ENCODE data around the gene ARID3A. TPM values are rescaled to one million over a fixed set of nuclear protein-coding genes. Genes with fewer than 3 reads are reported as not detected.

The ARID3A gene
- total RNA-seq, 1 experiment from 2014 or later: 5.6 TPM

- no TSS peak for BruUV-seq (replicated peaks)
- CTCF ChIA-PET: no interaction called here
Observed at GRCh38 chr19:1009041-1009980, 83.5 kb downstream of the ARID3A start.

DNA sequence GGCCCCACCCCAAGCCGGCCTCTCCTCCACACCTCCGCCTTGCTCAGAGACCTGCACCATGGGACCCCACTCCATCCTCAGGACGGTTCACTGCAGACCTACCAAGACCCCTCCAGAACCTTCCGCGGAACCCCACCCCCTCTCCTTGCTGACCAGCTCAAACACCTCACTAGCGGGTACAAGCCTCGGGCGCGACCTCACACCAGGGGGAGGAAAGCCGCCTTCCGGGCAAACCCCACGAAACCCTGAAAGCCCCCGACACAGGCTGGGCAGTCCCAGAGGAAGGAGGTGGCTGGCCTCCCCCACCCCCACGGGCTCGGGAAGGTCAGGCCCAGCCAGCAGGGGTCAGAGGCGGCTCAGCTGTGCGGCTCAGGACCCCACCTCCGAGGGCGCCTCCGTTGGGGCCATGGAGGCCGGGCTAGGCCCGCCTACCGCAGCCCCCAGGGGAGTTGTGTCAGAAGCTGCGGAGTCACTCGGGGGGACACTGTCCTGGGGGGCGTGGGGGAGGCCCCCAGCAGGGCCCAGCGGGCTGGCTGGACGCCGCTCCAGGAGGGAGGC, 84.2 kb downstream of the ARID3A start:
- H3F3A ChIP-seq (ENCODE audit: low read length, unreplicated experiment): no peaks in the 10 kb centered on the region
- H4K20me1 ChIP-seq (ENCODE audit: low read length): peaks cover under 1% of the 10 kb centered on the region; the same call in 1 of the 2 replicates
- H3K36me3 ChIP-seq (ENCODE audit: low read depth, low read length): no peaks in the 10 kb centered on the region
- H2AFZ ChIP-seq (ENCODE audit: low read length): no peak overlapping the region
- H3K27ac ChIP-seq (ENCODE audit: low read length): no peak overlapping the region
- intact Hi-C loops (cut with micrococcal nuclease): no loop called here
- ChIA-PET POLR2A (ENCODE audit: unreplicated experiment) (no interaction called here), CTCF (no interaction called here)
- H3K4me3 ChIP-seq (ENCODE audit: low read length): no peak overlapping the region
- H3K9me3 ChIP-seq (ENCODE audit: low read length): no peaks in the 10 kb centered on the region
- peaks cover 10% of the 10 kb centered on the region for H3K79me2 ChIP-seq (ENCODE audit: low read length)
- no peaks in the 10 kb centered on the region for H3K4me1 ChIP-seq (ENCODE audit: insufficient read depth, low read length)
- H3K27me3 ChIP-seq (ENCODE audit: low read length): no peaks in the 10 kb centered on the region
- no peak for TF ChIP-seq EZH2phosphoT487 (IDR thresholded peaks at IDR 0.05; ENCODE audit: borderline replicate concordance, low read length)
- TF ChIP-seq EZH2 (IDR thresholded peaks at IDR 0.05; ENCODE audit: low read length, unreplicated experiment): no peak
- TF ChIP-seq, protein P1, sequence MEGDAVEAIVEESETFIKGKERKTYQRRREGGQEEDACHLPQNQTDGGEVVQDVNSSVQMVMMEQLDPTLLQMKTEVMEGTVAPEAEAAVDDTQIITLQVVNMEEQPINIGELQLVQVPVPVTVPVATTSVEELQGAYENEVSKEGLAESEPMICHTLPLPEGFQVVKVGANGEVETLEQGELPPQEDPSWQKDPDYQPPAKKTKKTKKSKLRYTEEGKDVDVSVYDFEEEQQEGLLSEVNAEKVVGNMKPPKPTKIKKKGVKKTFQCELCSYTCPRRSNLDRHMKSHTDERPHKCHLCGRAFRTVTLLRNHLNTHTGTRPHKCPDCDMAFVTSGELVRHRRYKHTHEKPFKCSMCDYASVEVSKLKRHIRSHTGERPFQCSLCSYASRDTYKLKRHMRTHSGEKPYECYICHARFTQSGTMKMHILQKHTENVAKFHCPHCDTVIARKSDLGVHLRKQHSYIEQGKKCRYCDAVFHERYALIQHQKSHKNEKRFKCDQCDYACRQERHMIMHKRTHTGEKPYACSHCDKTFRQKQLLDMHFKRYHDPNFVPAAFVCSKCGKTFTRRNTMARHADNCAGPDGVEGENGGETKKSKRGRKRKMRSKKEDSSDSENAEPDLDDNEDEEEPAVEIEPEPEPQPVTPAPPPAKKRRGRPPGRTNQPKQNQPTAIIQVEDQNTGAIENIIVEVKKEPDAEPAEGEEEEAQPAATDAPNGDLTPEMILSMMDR (conservative IDR thresholded peaks at IDR 0.05; ENCODE audit: low read depth, low read length): no peak
- ATAC-seq: no peak
- DNase-seq: no peak
- H3K9ac ChIP-seq (ENCODE audit: low read length): no peak overlapping the region
- BruUV-seq (replicated peaks): no TSS peak
- H3K4me2 ChIP-seq (ENCODE audit: low read length): no peak overlapping the region
- H3K9me2 ChIP-seq (replicated peaks; ENCODE audit: low read length): no peaks in the 10 kb centered on the region

More at GRCh38 chr19:1009041-1009980, 83.5 kb downstream of the ARID3A start:
- Histone ChIP-seq H3K9me3 (ENCODE audit: low read length) (no peaks in the 10 kb centered on the region), H3K9ac (ENCODE audit: low read length) (no peak overlapping the region), H2AFZ (ENCODE audit: low read length) (no peak overlapping the region), H3K4me2 (ENCODE audit: low read length) (no peak overlapping the region), H3K4me1 (ENCODE audit: insufficient read depth, low read length) (no peaks in the 10 kb centered on the region), H3K27me3 (ENCODE audit: low read length) (no peaks in the 10 kb centered on the region), H3K36me3 (ENCODE audit: low read depth, low read length) (no peaks in the 10 kb centered on the region), H3F3A (ENCODE audit: low read length, unreplicated experiment) (no peaks in the 10 kb centered on the region), H3K79me2 (ENCODE audit: low read length) (0 out of 2 replicates have a peak, but pooled peaks cover 3% of the 10 kb centered on the region), H3K9me2 (replicated peaks; ENCODE audit: low read length) (no peaks in the 10 kb centered on the region), H4K20me1 (ENCODE audit: low read length) (no peaks in the 10 kb centered on the region), H3K27ac (ENCODE audit: low read length) (no peak overlapping the region), H3K4me3 (ENCODE audit: low read length) (no peak overlapping the region)
- no peak for ATAC-seq
- POLR2A ChIA-PET (ENCODE audit: unreplicated experiment): no interaction called here
- no peak for DNase-seq
- intact Hi-C loops (cut with micrococcal nuclease): no loop called here
- TF ChIP-seq, protein P1 (conservative IDR thresholded peaks at IDR 0.05; ENCODE audit: low read depth, low read length): no peak
- TF ChIP-seq EZH2phosphoT487 (IDR thresholded peaks at IDR 0.05; ENCODE audit: borderline replicate concordance, low read length) (no peak), EZH2 (IDR thresholded peaks at IDR 0.05; ENCODE audit: low read length, unreplicated experiment) (no peak)
